Nephron progenitor cell (in vitro differentiated cells): ENCODE measurements around the gene DPP8.

Experiments used
- DNase-seq: peaks from one replicate; pipeline ENCODE4 v3.0.0; 2021
- H3K27ac Mint-ChIP-seq: 2 replicates; pipeline ENCODE4 v1.8.0; 2021; ENCODE audit warnings: mild to moderate bottlenecking, moderate library complexity, mixed read lengths
- H3K27me3 Mint-ChIP-seq: 2 replicates; pipeline ENCODE4 v1.8.0; 2021; ENCODE audit warnings: mild to moderate bottlenecking, low read depth, mixed read lengths; ENCODE audit not compliant: poor library complexity
- H3K36me3 Mint-ChIP-seq: 2 replicates; pipeline ENCODE4 v1.8.0; 2021; ENCODE audit warnings: low read depth, mixed read lengths
- H3K4me1 Mint-ChIP-seq: 2 replicates; pipeline ENCODE4 v1.8.0; 2021; ENCODE audit warnings: mixed read lengths
- H3K4me3 Mint-ChIP-seq: 2 replicates; pipeline ENCODE4 v1.8.0; 2021; ENCODE audit warnings: mild to moderate bottlenecking, moderate library complexity, mixed read lengths
- H3K9me3 Mint-ChIP-seq: 2 replicates; pipeline ENCODE4 v1.8.0; 2021; ENCODE audit warnings: mild to moderate bottlenecking, moderate library complexity, mixed read lengths
- TF ChIP-seq, protein P1 (sequence below): fragments of 200-600 bp; sonication (generic); IDR thresholded peaks from 2 replicates; pipeline ENCODE4 v1.5.0; 2021; ENCODE audit warnings: antibody characterized with exemption

DPP8 gene

DNA sequence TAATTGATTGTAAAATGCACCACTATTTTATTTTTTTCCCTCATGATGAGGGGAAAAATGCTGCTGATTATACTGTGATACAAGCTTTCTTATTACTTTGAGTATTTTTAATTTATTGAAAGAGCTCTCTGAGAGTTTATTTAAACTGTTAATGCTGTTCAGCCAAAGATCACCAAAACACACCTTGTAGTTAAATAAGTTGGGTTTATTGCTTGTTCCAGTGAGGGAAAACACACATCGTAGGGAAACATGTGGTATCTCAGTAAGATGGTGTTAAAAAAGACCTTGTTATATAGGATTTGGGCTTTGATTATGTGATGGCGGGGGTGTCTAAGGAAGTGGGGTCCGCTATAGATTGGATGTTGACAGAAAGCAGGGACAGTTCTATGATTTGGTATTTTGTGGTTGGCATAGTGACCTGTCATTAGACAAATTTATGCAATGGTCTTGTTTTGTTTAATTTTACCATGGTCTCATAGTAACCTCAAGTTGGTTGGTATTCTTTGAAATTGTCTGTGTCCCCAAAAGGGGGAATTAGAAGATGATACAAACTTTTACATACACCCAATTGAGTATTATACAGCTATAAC, 23.8 kb upstream of the DPP8 start:
- DNase-seq, result no peak
- TF ChIP-seq, protein P1, sequence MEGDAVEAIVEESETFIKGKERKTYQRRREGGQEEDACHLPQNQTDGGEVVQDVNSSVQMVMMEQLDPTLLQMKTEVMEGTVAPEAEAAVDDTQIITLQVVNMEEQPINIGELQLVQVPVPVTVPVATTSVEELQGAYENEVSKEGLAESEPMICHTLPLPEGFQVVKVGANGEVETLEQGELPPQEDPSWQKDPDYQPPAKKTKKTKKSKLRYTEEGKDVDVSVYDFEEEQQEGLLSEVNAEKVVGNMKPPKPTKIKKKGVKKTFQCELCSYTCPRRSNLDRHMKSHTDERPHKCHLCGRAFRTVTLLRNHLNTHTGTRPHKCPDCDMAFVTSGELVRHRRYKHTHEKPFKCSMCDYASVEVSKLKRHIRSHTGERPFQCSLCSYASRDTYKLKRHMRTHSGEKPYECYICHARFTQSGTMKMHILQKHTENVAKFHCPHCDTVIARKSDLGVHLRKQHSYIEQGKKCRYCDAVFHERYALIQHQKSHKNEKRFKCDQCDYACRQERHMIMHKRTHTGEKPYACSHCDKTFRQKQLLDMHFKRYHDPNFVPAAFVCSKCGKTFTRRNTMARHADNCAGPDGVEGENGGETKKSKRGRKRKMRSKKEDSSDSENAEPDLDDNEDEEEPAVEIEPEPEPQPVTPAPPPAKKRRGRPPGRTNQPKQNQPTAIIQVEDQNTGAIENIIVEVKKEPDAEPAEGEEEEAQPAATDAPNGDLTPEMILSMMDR, result no peak
- peaks cover 10% of the 10 kb centered on the region for H3K4me1 Mint-ChIP-seq
- no peak overlapping the region for H3K4me3 Mint-ChIP-seq
- peaks cover 2% of the 10 kb centered on the region for H3K27me3 Mint-ChIP-seq
- H3K9me3 Mint-ChIP-seq, result peaks cover 18% of the 10 kb centered on the region
- no peak overlapping the region for H3K27ac Mint-ChIP-seq
- H3K36me3 Mint-ChIP-seq, result peaks cover 74% of the 10 kb centered on the region

DNA sequence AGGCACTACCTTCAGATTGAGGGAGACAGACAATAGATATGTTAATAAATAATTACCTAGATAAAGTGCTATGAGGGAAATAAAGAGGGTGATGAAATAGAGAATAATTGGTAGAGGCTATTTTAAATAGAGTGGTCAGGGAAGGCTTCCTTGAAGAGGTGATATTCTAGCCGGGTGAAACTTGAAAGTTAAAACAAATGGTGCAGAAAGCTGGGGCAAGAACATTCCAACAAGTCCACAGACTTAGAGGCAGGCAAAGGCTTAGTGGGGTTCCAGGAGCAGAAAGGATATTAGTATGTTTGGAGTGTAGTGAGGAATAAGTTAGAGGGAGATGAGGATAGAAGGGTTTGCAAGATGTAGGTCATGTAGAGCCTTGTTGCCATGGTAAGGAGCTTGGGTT, 22.8 kb upstream of the DPP8 start:
- H3K4me1 Mint-ChIP-seq, result peaks cover 10% of the 10 kb centered on the region
- peaks cover 78% of the 10 kb centered on the region for H3K36me3 Mint-ChIP-seq
- peaks cover 2% of the 10 kb centered on the region for H3K27me3 Mint-ChIP-seq
- H3K4me3 Mint-ChIP-seq, result no peak overlapping the region
- TF ChIP-seq, protein P1, result no peak
- H3K27ac Mint-ChIP-seq, result peak overlapping the region; percentile 15
- peaks cover 14% of the 10 kb centered on the region for H3K9me3 Mint-ChIP-seq
- DNase-seq, result no peak

DNA sequence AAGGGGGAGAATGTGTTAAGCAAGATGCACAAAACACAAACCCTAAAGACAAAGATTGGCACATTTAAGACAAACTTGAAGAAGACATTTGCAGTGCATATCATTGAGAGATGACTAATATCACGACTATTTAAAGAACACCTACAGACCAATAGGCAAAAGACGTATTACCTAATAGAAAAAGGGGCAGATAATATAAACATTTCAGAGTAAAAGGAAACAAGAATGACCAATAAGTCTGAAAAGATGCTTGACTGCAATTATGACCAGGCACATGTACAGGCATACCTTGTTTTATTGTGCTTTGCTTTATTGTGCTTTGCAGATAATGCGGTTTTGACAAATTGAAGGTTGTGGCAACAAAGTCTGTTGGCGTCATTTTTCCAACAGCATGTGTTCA, 17.7 kb upstream of the DPP8 start:
- Mint-ChIP-seq H3K4me1 (peaks cover 46% of the 10 kb centered on the region), H3K36me3 (peaks cover 51% of the 10 kb centered on the region), H3K27ac (no peak overlapping the region), H3K4me3 (no peak overlapping the region), H3K27me3 (peaks cover 2% of the 10 kb centered on the region), H3K9me3 (peaks cover 5% of the 10 kb centered on the region)
- TF ChIP-seq, protein P1, result no peak
- DNase-seq, result no peak

DNA sequence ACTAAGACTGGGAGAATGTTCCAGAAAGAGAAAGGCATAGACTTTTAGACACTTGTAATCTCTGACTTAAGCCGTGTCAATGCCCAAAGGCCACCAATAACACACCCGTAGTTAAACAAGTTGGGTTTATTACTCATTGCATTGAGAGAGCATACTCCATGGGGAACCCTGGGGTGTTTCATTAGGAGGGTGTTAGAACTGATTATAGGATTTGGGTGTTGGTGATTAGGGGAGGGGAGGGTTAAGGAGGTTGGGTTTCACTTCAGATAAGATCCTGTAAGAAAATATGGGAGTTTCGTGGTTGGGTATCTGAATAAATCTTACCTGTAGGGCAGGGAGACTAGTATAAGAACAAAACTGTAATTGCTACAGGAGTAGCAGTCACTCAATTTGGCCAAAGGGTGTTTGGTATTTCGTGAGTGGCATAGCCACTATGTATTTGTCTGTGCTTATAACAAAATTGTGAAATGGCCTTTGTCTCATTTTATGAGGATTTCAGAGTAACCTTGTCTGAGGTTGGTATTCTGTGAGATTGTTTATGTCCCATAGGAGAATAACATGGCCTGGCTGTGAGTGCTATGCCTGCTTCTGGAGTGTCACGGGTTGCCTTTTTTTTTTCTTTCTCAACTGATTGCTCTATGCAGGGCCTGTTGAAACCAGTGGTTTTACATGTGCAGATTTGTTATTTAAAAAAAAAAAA, 15.7 kb upstream of the DPP8 start:
- peaks cover 40% of the 10 kb centered on the region for H3K36me3 Mint-ChIP-seq
- H3K4me1 Mint-ChIP-seq, result peaks cover 55% of the 10 kb centered on the region
- TF ChIP-seq, protein P1, result no peak
- H3K9me3 Mint-ChIP-seq, result peaks cover 4% of the 10 kb centered on the region
- no peak for DNase-seq
- peak overlapping the region; percentile 91 for H3K27ac Mint-ChIP-seq
- H3K27me3 Mint-ChIP-seq, result peaks cover 2% of the 10 kb centered on the region
- H3K4me3 Mint-ChIP-seq, result peak overlapping the region; percentile 67

DNA sequence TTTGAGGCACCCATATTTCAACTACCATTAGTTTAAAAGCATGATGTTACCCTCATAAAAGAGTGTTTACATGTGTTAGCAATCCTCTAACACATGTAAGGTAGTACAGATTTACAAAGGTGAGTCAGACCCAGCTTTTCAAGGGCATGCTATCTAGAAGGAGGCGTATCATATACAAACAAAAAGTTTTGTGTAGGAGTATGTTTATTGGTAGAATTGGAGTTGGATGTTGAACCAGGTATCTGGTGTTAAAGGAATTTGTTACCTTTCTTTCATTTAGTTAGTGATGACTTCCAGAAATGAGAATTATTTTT, 15.2 kb upstream of the DPP8 start:
- H3K9me3 Mint-ChIP-seq, result no peaks in the 10 kb centered on the region
- H3K27ac Mint-ChIP-seq, result peak overlapping the region; percentile 91
- H3K4me1 Mint-ChIP-seq, result peaks cover 52% of the 10 kb centered on the region
- H3K4me3 Mint-ChIP-seq, result peak overlapping the region; percentile 67
- TF ChIP-seq, protein P1, result no peak
- peaks cover 2% of the 10 kb centered on the region for H3K27me3 Mint-ChIP-seq
- DNase-seq, result no peak
- H3K36me3 Mint-ChIP-seq, result peaks cover 35% of the 10 kb centered on the region
